Measurements from ENCODE around the gene IL25.
"Not testable (repeated sequence)": the region's sequence is repeated elsewhere in the genome, so short reads cannot be mapped to it uniquely, and the experiment has no call there.

The IL25 gene

GRCh38 chr14:23372509-23372908 lies at the start of gene IL25:
Gene IL25 (plus strand): TSS chr14:23372809.
- H3K4me3 ChIP-seq (ENCODE audit: low read depth, low read length): no peak within 1 kb of the TSS
- no peak for TF ChIP-seq CTCF (IDR thresholded peaks at IDR 0.05; ENCODE audit: borderline replicate concordance, insufficient read depth, low read depth, low read length)

- TF ChIP-seq CTCF (IDR thresholded peaks at IDR 0.05; ENCODE audit: borderline replicate concordance, insufficient read depth, low read depth, low read length): no peak
- H3K4me3 ChIP-seq (ENCODE audit: low read depth, low read length): no peak overlapping the region
Observed at GRCh38 chr14:23323838-23324454, 48.7 kb upstream of the IL25 start.

- no peak for TF ChIP-seq CTCF (IDR thresholded peaks at IDR 0.05; ENCODE audit: borderline replicate concordance, insufficient read depth, low read depth, low read length)
- H3K4me3 ChIP-seq (ENCODE audit: low read depth, low read length): no peak overlapping the region
Observed at GRCh38 chr14:23324455-23324846, 48.2 kb upstream of the IL25 start.

GRCh38 chr14:23324993-23325392 lies 47.6 kb upstream of the IL25 start:
- TF ChIP-seq CTCF (IDR thresholded peaks at IDR 0.05; ENCODE audit: borderline replicate concordance, insufficient read depth, low read depth, low read length): no peak
- no peak overlapping the region for H3K4me3 ChIP-seq (ENCODE audit: low read depth, low read length)

GRCh38 chr14:23325746-23326145 lies 46.9 kb upstream of the IL25 start:
- not testable (repeated sequence) for H3K4me3 ChIP-seq (ENCODE audit: low read depth, low read length)

GRCh38 chr14:23326491-23327332 lies 45.9 kb upstream of the IL25 start:
- no peak overlapping the region for H3K4me3 ChIP-seq (ENCODE audit: low read depth, low read length)
- TF ChIP-seq CTCF (IDR thresholded peaks at IDR 0.05; ENCODE audit: borderline replicate concordance, insufficient read depth, low read depth, low read length): no peak

- no peak overlapping the region for H3K4me3 ChIP-seq (ENCODE audit: low read depth, low read length)
- TF ChIP-seq CTCF (IDR thresholded peaks at IDR 0.05; ENCODE audit: borderline replicate concordance, insufficient read depth, low read depth, low read length): peak; percentile 73
Observed at GRCh38 chr14:23327947-23328744, 44.5 kb upstream of the IL25 start.

Data from GM12875 (cell line).